Fibroblast of lung (primary cell): ENCODE results near the gene WDR35. TPM values are rescaled to one million over a fixed set of nuclear protein-coding genes. Genes with fewer than 3 reads are reported as not detected.

Experiments
- DNase-seq, 2 donors: peaks; one replicate each; pipeline versions ENCODE4 v3.0.0 to v3.0.0-alpha.2; 2010; ENCODE audit warnings: low read depth in 2 of 2
- H2AFZ ChIP-seq: 2 replicates; pipeline ENCODE4 v1.5.1; 2012; ENCODE audit warnings: low read length, control low read depth, inconsistent platforms
- H3K27ac ChIP-seq: 2 replicates; pipeline ENCODE4 v1.5.1; 2011; ENCODE audit warnings: low read length, control low read depth; ENCODE audit not compliant: insufficient read depth
- H3K27me3 ChIP-seq: 2 replicates; pipeline ENCODE4 v1.5.1; 2011; ENCODE audit warnings: mild to moderate bottlenecking, low read length; ENCODE audit not compliant: control insufficient read depth, insufficient read depth
- H3K36me3 ChIP-seq: 2 replicates; pipeline ENCODE4 v1.5.1; 2011; ENCODE audit warnings: low read length; ENCODE audit not compliant: control insufficient read depth, insufficient read depth
- H3K4me1 ChIP-seq: 2 replicates; pipeline ENCODE4 v1.5.1; 2011; ENCODE audit warnings: low read length; ENCODE audit not compliant: control insufficient read depth, insufficient read depth; ENCODE audit errors: extremely low read depth
- H3K4me2 ChIP-seq: 2 replicates; pipeline ENCODE4 v1.5.1; 2011; ENCODE audit warnings: low read length, control low read depth; ENCODE audit not compliant: insufficient read depth; ENCODE audit errors: extremely low read depth
- H3K4me3 ChIP-seq, 4 experiments: fragments of 200-600 bp in 1 of 4; sonication (generic) in 1 of 4; replicated peaks in 1 of 4; 2 replicates each; pipeline ENCODE4 v1.5.1; 2011 to 2016; ENCODE audit warnings: low read length in 4 of 4, low read depth in 3 of 4, mild to moderate bottlenecking in 3 of 4, control low read depth in 2 of 4, inconsistent platforms in 1 of 4, mixed read lengths in 1 of 4; ENCODE audit not compliant: insufficient read depth in 1 of 4; ENCODE audit errors: control extremely low read depth in 1 of 4
- H3K79me2 ChIP-seq: 2 replicates; pipeline ENCODE4 v1.5.1; 2012; ENCODE audit warnings: mild to moderate bottlenecking, low read length, inconsistent platforms; ENCODE audit not compliant: control insufficient read depth, insufficient read depth
- H3K9ac ChIP-seq: 2 replicates; pipeline ENCODE4 v1.5.1; 2011; ENCODE audit warnings: mild to moderate bottlenecking, low read length, control low read depth; ENCODE audit not compliant: insufficient read depth
- H3K9me3 ChIP-seq: 2 replicates; pipeline ENCODE4 v1.5.1; 2012; ENCODE audit warnings: low read depth, low read length; ENCODE audit not compliant: control insufficient read depth, insufficient read depth
- H4K20me1 ChIP-seq: 2 replicates; pipeline ENCODE4 v1.5.1; 2011; ENCODE audit warnings: low read length; ENCODE audit not compliant: control insufficient read depth, insufficient read depth; ENCODE audit errors: extremely low read depth
- CTCF ChIP-seq, 2 donors: IDR thresholded peaks in 1 of 2; conservative IDR thresholded peaks in 1 of 2; 1 replicate in 1 of 2; 2 replicates in 1 of 2; pipeline ENCODE4 v1.5.1; 2011 to 2012; ENCODE audit warnings: low read length in 2 of 2, control low read depth in 1 of 2, inconsistent platforms in 1 of 2, low read depth in 1 of 2, mild to moderate bottlenecking in 1 of 2
- EZH2 ChIP-seq: IDR thresholded peaks from 2 replicates; pipeline ENCODE4 v1.5.1; 2012; ENCODE audit warnings: low read length, control low read depth, mild to moderate bottlenecking; ENCODE audit errors: missing control alignments
- polyA plus RNA-seq, 2 donors: library from polyadenylated mRNA; depleted of rRNA in 1 of 2; stranded (reverse) in 1 of 2; unstranded in 1 of 2; fragments of >200 nt; gene quantifications; 2 replicates each; pipeline ENCODE4 v1.2.1, GENCODE V29; 2011 to 2012; ENCODE audit warnings: missing spikeins in 1 of 2
- total RNA-seq: library from RNA; depleted of rRNA; stranded (reverse); fragments of >200 nt; gene quantifications from 2 replicates; pipeline ENCODE4 v1.2.1, GENCODE V29; 2014

WDR35 gene
- total and polyA plus RNA-seq, 2 donors (not counting 1 experiment from before 2014, with no cell fraction given), result 8.3 to 11.6 TPM

GRCh38 chr2:19890104-19890503 lies 99.8 kb downstream of the WDR35 start:
- Histone ChIP-seq H3K4me1 (no peaks in the 10 kb centered on the region), H3K4me3 (no peak overlapping the region), H3K9ac (no peak overlapping the region), H3K36me3 (no peaks in the 10 kb centered on the region), H3K9me3 (no peaks in the 10 kb centered on the region), H3K27me3 (no peaks in the 10 kb centered on the region), H4K20me1 (no peaks in the 10 kb centered on the region), H3K27ac (no peak overlapping the region), H3K4me2 (no peak overlapping the region), H3K79me2 (no peaks in the 10 kb centered on the region), H2AFZ (no peak overlapping the region)
- TF ChIP-seq EZH2 (no peak), CTCF (conservative IDR thresholded peaks at IDR 0.05 in 1 of 2, IDR thresholded peaks at IDR 0.05 in 1 of 2; ENCODE audit: low read depth in 1 of 2, low read length in 2 of 2) (no peak)
- DNase-seq, result no peak

GRCh38 chr2:19888831-19889230 lies 101.1 kb downstream of the WDR35 start:
- no peak overlapping the region for H3K27ac ChIP-seq
- no peak overlapping the region for H3K4me2 ChIP-seq
- no peaks in the 10 kb centered on the region for H3K4me1 ChIP-seq
- H3K27me3 ChIP-seq, result no peaks in the 10 kb centered on the region
- H3K9me3 ChIP-seq, result no peaks in the 10 kb centered on the region
- TF ChIP-seq CTCF (conservative IDR thresholded peaks at IDR 0.05 in 1 of 2, IDR thresholded peaks at IDR 0.05 in 1 of 2; ENCODE audit: low read depth in 1 of 2, low read length in 2 of 2) (no peak), EZH2 (no peak)
- H2AFZ ChIP-seq, result no peak overlapping the region
- DNase-seq, result no peak
- no peaks in the 10 kb centered on the region for H4K20me1 ChIP-seq
- no peaks in the 10 kb centered on the region for H3K79me2 ChIP-seq
- no peaks in the 10 kb centered on the region for H3K36me3 ChIP-seq
- no peak overlapping the region for H3K9ac ChIP-seq
- no peak overlapping the region for H3K4me3 ChIP-seq

GRCh38 chr2:19887510-19887909 lies 102.4 kb downstream of the WDR35 start:
- Histone ChIP-seq H3K9me3 (no peaks in the 10 kb centered on the region), H3K4me1 (no peaks in the 10 kb centered on the region), H3K9ac (no peak overlapping the region), H3K27ac (no peak overlapping the region), H3K4me2 (no peak overlapping the region), H4K20me1 (no peaks in the 10 kb centered on the region), H3K79me2 (no peaks in the 10 kb centered on the region), H2AFZ (no peak overlapping the region), H3K27me3 (peaks cover 4% of the 10 kb centered on the region), H3K4me3 (no peak overlapping the region), H3K36me3 (no peaks in the 10 kb centered on the region)
- TF ChIP-seq EZH2 (no peak), CTCF (conservative IDR thresholded peaks at IDR 0.05 in 1 of 2, IDR thresholded peaks at IDR 0.05 in 1 of 2; ENCODE audit: low read depth in 1 of 2, low read length in 2 of 2) (no peak)
- no peak for DNase-seq
